Measurements from ENCODE around the gene SAE1.

- TF ChIP-seq, protein P1, sequence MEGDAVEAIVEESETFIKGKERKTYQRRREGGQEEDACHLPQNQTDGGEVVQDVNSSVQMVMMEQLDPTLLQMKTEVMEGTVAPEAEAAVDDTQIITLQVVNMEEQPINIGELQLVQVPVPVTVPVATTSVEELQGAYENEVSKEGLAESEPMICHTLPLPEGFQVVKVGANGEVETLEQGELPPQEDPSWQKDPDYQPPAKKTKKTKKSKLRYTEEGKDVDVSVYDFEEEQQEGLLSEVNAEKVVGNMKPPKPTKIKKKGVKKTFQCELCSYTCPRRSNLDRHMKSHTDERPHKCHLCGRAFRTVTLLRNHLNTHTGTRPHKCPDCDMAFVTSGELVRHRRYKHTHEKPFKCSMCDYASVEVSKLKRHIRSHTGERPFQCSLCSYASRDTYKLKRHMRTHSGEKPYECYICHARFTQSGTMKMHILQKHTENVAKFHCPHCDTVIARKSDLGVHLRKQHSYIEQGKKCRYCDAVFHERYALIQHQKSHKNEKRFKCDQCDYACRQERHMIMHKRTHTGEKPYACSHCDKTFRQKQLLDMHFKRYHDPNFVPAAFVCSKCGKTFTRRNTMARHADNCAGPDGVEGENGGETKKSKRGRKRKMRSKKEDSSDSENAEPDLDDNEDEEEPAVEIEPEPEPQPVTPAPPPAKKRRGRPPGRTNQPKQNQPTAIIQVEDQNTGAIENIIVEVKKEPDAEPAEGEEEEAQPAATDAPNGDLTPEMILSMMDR (IDR thresholded peaks at IDR 0.05): no peak
- TF ChIP-seq POLR2AphosphoS5 (IDR thresholded peaks at IDR 0.05): no peak
Measured at GRCh38 chr19:47107953-47108746, 22.5 kb upstream of the SAE1 start.

All from breast epithelium (tissue), 3 donors.